Measurements from ENCODE around the gene GPR27.

DNA sequence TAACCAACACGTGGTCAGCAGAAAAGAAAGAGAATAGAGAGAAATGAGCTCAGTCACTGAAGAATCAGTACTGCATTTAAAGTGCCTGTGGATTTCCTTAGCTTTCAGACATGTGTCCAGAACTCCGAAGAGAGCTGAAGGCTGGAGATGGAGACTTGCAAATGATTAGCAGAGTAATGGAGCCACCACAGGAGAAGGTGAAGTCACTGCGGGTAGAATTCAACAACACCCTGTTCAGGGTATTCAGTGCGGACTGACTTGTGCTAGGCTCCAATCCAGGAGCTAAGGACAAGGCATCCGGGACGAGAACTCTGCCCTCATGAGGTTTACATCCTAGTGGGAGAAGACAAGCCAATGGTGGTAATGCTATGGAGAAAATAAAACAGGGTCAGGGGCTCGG, 32.7 kb upstream of the GPR27 start:
- TF ChIP-seq CTCF (tag by site-specific recombination; IDR thresholded peaks at IDR 0.05) (no peak), BCL11A (tag by site-specific recombination; IDR thresholded peaks at IDR 0.05; ENCODE audit: low read depth) (no peak), ATF2 (tag by site-specific recombination; IDR thresholded peaks at IDR 0.05; ENCODE audit: low read depth) (no peak), ZNF274 (IDR thresholded peaks at IDR 0.05; ENCODE audit: low read length) (no peak), ZNF274 (tag by site-specific recombination; IDR thresholded peaks at IDR 0.05; ENCODE audit: borderline replicate concordance) (no peak), YY1 (tag by site-specific recombination; IDR thresholded peaks at IDR 0.05) (no peak), TCF7L2 (IDR thresholded peaks at IDR 0.05; ENCODE audit: borderline replicate concordance, low read depth, low read length) (no peak), ZNF23 (tag by site-specific recombination; IDR thresholded peaks at IDR 0.05; ENCODE audit: borderline replicate concordance) (no peak)
- TF ChIP-seq, protein P1, sequence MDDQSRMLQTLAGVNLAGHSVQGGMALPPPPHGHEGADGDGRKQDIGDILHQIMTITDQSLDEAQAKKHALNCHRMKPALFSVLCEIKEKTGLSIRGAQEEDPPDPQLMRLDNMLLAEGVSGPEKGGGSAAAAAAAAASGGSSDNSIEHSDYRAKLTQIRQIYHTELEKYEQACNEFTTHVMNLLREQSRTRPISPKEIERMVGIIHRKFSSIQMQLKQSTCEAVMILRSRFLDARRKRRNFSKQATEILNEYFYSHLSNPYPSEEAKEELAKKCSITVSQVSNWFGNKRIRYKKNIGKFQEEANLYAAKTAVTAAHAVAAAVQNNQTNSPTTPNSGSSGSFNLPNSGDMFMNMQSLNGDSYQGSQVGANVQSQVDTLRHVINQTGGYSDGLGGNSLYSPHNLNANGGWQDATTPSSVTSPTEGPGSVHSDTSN (CRISPR knock-in tag; IDR thresholded peaks at IDR 0.05) = no peak

All from HEK293 (cell line).